Cardiac muscle cell (in vitro differentiated cells and primary cell): ENCODE results near the gene ATXN1. TPM values are rescaled to one million over a fixed set of nuclear protein-coding genes. Genes with fewer than 3 reads are reported as not detected.

Source experiments
- DNase-seq, 2 donors: peaks; one replicate each; pipeline versions ENCODE4 v3.0.0 to v3.0.0-alpha.2; 2010 to 2017; ENCODE audit warnings: low read depth in 1 of 2, low spot score in 1 of 2
- H3K27ac ChIP-seq: fragments of 200-600 bp; sonication (generic); 2 replicates; pipeline ENCODE4 v1.5.1; 2016
- H3K27me3 ChIP-seq: fragments of 200-600 bp; sonication (generic); 2 replicates; pipeline ENCODE4 v1.6.0; 2016; ENCODE audit warnings: control low read depth
- H3K36me3 ChIP-seq: fragments of 200-600 bp; sonication (generic); 2 replicates; pipeline ENCODE4 v1.5.1; 2016; ENCODE audit warnings: control low read depth
- H3K4me1 ChIP-seq: fragments of 200-600 bp; sonication (generic); 2 replicates; pipeline ENCODE4 v1.8.1; 2017; ENCODE audit warnings: low read depth, mild to moderate bottlenecking, mixed run types
- H3K4me3 ChIP-seq: fragments of 200-600 bp; sonication (generic); 2 replicates; pipeline ENCODE4 v1.5.1; 2016; ENCODE audit warnings: mild to moderate bottlenecking
- H3K9me3 ChIP-seq: fragments of 200-600 bp; sonication (generic); 2 replicates; pipeline ENCODE4 v1.5.1; 2017; ENCODE audit warnings: low read depth, mild to moderate bottlenecking, control low read depth
- CTCF ChIP-seq: IDR thresholded peaks from 2 replicates; pipeline ENCODE4 v1.5.1; 2012; ENCODE audit warnings: low read depth, mild to moderate bottlenecking, low read length
- polyA plus RNA-seq: library from polyadenylated mRNA; unstranded; fragments of >200 nt; fragmentation: Nextera tagmentation; extraction: Ambion mirVana; gene quantifications from 2 replicates; pipeline ENCODE4 v1.2.1, GENCODE V29; 2016
- total RNA-seq: library from RNA; depleted of rRNA; stranded (reverse); fragments of >200 nt; gene quantifications from 2 replicates; pipeline ENCODE4 v1.2.3, GENCODE V29; 2016

The ATXN1 gene
- total and polyA plus RNA-seq, 2 experiments from 2014 or later = 15.1 to 37.4 TPM

- Histone ChIP-seq H3K36me3 (no peaks in the 10 kb centered on the region), H3K4me1 (no peaks in the 10 kb centered on the region), H3K9me3 (no peaks in the 10 kb centered on the region), H3K4me3 (no peak overlapping the region), H3K27ac (no peak overlapping the region), H3K27me3 (no peaks in the 10 kb centered on the region)
- peak in 1 of 2 donors; percentile 64 for DNase-seq
- TF ChIP-seq CTCF = no peak
Measured at GRCh38 chr6:16345449-16346330, 415.6 kb downstream of the ATXN1 start.

- no peak overlapping the region for H3K27ac ChIP-seq
Measured at GRCh38 chr6:16344756-16345155, 416.5 kb downstream of the ATXN1 start.

DNA sequence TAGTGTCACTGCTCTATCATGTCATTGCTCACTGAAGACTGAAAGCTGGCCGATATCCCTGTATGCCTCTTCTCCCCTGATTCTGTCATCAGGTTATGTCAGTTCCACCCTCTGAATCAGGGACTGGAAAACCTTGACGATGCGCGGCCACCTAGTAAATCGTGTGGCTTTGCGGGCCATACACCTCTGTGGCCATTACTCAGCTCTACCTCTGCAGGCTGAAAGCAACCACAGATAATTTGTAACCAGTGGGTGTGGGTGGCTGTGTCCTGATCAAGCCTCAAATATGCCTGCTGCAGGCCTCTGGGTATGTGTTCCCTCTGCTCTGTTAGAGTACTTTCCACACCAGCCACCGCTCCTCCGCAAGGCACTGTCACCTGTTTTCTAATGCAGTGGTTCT is 417.7 kb downstream of the ATXN1 start:
- H3K36me3 ChIP-seq = no peaks in the 10 kb centered on the region
- no peaks in the 10 kb centered on the region for H3K9me3 ChIP-seq
- no peak for DNase-seq
- no peak overlapping the region for H3K27ac ChIP-seq
- H3K4me1 ChIP-seq = no peaks in the 10 kb centered on the region
- no peak for TF ChIP-seq CTCF
- H3K4me3 ChIP-seq = no peak overlapping the region
- no peaks in the 10 kb centered on the region for H3K27me3 ChIP-seq

More at GRCh38 chr6:16344756-16345155, 416.5 kb downstream of the ATXN1 start:
- peak in 1 of 2 donors; percentile 74 for DNase-seq
- Histone ChIP-seq H3K4me3 (no peak overlapping the region), H3K36me3 (no peaks in the 10 kb centered on the region), H3K27me3 (no peaks in the 10 kb centered on the region), H3K4me1 (no peaks in the 10 kb centered on the region), H3K9me3 (no peaks in the 10 kb centered on the region)
- no peak for TF ChIP-seq CTCF

GRCh38 chr6:16339265-16339587 is 422.0 kb downstream of the ATXN1 start:
- no peak for TF ChIP-seq CTCF
- DNase-seq = no peak
- no peaks in the 10 kb centered on the region for H3K36me3 ChIP-seq
- H3K9me3 ChIP-seq = no peaks in the 10 kb centered on the region
- no peak overlapping the region for H3K27ac ChIP-seq
- no peak overlapping the region for H3K4me3 ChIP-seq
- H3K4me1 ChIP-seq = no peaks in the 10 kb centered on the region
- no peaks in the 10 kb centered on the region for H3K27me3 ChIP-seq

DNA sequence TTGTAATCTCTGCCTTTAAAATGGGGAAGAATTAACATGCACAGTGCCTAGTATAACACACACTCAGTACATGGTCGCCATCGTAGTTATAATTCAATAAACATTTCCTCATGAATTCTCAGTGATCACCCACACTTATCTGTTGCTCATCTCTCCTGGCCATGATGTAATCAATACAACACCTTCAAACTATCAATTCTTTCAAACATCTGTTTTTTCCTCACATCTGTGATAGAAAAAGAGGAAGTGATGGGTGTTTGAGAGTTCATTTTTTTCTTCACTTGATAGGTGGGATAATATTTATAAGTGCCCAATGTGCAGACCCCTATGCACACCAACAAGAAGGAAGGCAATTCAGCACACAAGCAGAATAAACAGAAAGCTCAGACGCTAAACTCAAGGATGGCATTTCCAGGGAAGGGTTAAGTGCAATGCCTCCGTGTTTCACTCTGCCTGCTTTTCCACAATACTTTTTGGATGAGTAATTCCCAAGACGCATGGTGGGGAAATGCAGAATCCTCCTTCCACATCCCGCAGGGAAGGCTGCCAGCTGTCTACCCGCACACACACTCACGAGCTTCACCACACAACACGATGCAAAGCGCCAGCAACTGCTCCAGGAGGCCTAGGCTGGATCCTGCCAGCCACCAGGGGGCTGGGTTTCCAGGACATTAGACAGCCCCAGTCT is 422.5 kb downstream of the ATXN1 start:
- Histone ChIP-seq H3K36me3 (no peaks in the 10 kb centered on the region), H3K9me3 (no peaks in the 10 kb centered on the region), H3K27me3 (no peaks in the 10 kb centered on the region), H3K4me1 (no peaks in the 10 kb centered on the region), H3K4me3 (no peak overlapping the region), H3K27ac (no peak overlapping the region)
- peak; percentile 39 to 99 for DNase-seq
- TF ChIP-seq CTCF = peak; percentile 84
